Keratinocyte (primary cell): ENCODE measurements around the gene NFASC.

Source experiments
- EZH2 ChIP-seq: IDR thresholded peaks from one replicate; pipeline ENCODE4 v1.6.1; 2012; ENCODE audit warnings: inconsistent platforms, mild to moderate bottlenecking, low read length, moderate library complexity
- TF ChIP-seq, protein P1 (sequence below), 3 experiments: IDR thresholded peaks in 1 of 3; conservative IDR thresholded peaks in 1 of 3; optimal IDR thresholded peaks in 1 of 3; 2 replicates in 2 of 3; 3 replicates in 1 of 3; pipeline versions ENCODE3 to v1.5.1; 2011; ENCODE audit warnings: low read length in 3 of 3, mild to moderate bottlenecking in 3 of 3, moderate library complexity in 2 of 3, control low read depth in 1 of 3, inconsistent platforms in 1 of 3; ENCODE audit not compliant: insufficient read depth in 2 of 3; ENCODE audit errors: extremely low read depth in 1 of 3

DNA sequence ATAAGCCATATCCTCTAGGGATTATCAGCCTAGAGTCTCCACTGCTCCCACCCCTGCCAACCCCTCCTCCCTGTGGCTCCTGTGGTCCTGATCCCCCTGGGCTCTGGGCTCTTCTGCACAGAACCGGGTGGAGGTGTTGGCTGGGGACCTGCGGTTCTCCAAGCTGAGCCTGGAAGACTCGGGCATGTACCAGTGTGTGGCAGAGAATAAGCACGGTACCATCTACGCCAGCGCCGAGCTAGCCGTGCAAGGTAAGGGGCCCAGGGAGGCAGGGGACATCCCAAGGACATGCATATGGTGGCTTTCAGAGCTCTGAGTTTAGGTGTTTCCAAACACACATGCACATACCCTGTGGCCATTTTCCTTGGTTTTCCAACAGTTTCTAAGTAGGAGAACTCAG, 191.7 kb downstream of the NFASC start:
- TF ChIP-seq, protein P1, sequence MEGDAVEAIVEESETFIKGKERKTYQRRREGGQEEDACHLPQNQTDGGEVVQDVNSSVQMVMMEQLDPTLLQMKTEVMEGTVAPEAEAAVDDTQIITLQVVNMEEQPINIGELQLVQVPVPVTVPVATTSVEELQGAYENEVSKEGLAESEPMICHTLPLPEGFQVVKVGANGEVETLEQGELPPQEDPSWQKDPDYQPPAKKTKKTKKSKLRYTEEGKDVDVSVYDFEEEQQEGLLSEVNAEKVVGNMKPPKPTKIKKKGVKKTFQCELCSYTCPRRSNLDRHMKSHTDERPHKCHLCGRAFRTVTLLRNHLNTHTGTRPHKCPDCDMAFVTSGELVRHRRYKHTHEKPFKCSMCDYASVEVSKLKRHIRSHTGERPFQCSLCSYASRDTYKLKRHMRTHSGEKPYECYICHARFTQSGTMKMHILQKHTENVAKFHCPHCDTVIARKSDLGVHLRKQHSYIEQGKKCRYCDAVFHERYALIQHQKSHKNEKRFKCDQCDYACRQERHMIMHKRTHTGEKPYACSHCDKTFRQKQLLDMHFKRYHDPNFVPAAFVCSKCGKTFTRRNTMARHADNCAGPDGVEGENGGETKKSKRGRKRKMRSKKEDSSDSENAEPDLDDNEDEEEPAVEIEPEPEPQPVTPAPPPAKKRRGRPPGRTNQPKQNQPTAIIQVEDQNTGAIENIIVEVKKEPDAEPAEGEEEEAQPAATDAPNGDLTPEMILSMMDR (optimal IDR thresholded peaks at IDR 0.05 in 1 of 3, IDR thresholded peaks at IDR 0.05 in 1 of 3, conservative IDR thresholded peaks at IDR 0.05 in 1 of 3; ENCODE audit: extremely low read depth in 1 of 3, insufficient read depth in 2 of 3, low read length in 3 of 3): no peak
- TF ChIP-seq EZH2: no peak
